NCI-H1092 treated with DMSO at 0.1 percent for 48 hours (cell line): ENCODE measurements around the gene HPRT1.

Experiments
- DNase-seq: peaks from one replicate; lab custom pipeline; 2025; lab: John Stamatoyannopoulos, UW

The HPRT1 gene

GRCh38 chrX:134543288-134543687 is 83.3 kb downstream of the HPRT1 start:
- DNase-seq = no peak

DNA sequence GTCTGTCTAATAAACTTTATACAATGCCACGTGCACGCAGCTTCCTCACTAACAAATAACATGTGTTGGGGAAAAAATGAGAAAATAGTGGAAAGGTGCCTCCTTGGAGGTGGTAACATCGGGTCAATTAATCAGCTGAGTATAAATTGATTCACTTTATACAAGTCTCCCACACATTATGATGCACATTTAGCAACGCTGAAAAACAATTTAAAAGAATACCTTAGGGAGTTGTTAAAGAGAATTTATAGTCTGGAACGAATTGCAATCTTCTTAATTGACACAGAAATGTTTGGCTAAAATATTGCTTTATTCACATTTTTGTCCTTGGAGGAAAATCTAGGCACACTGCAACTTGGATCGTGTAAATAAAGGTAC is 84.2 kb downstream of the HPRT1 start:
- DNase-seq = no peak

DNA sequence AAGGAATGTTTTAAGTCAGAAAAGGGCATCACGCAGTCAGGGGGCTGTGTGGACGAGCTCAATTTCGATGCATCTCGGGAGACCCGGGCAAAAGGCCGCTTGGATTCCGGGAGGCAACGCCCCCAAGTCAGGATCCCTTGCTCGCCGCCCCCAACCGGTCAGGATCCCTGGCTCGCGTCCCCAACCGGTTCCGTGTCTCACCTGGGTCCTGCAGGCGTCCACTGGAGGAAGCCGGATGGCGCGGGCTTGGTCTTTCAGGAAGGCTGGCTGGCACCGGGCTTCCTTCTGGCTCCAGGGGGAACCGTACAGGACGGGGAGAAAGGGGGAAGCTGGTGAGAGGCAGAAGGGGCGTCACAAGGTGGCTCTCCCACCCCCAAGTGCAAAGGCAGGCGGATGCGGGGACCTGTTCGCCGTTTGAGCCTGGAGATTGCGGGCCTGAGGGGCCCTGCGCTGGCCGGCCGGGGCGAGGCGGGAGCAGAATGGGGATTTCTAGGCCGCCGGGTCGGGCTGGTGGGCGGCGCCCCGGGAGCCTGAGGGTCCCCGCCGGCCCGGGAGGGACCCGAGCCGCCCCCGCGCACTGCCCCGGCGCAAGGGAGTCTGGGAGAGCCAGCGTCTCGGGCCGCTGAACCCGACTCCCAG is 84.7 kb downstream of the HPRT1 start:
- DNase-seq = peak; percentile 15

DNA sequence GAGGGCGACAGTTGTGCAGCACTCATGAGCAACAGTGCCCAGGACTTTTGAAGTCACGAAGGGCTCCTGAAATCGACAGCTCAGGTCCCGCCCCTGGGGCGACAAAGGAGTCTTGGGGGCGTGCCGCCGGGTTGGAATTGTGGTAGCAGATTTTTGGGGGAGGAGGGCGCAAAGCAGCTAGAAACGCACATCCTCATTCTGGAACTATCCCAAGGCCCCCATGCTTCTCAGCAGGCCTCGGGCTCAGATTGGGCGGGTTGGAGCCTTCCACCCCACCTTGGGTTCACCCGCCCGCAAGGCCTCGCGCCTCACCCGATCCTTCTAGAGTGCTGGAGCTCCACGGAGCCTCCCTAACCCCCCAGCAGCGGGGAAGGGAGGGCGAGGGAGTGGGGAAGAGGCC is 85.5 kb downstream of the HPRT1 start:
- no peak for DNase-seq

DNA sequence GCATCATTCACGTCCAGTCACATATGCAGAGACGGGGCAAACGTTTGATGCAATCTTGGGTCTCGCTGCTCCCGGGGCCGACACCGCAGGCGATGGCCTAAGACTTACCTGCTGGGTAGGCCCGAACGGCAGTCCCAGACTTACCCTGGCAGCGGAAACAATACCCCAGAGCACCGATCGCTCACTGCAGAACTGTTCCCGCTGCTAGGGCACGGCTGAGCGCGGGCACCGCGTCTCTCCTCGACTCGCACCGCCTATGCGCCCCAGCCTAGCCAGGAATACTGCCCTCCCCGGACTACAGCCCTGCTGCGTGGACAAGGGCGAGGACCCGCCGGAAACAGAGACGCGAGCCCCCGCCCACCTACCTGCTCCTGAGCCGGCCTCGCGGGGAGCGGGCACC is 86.2 kb downstream of the HPRT1 start:
- DNase-seq = no peak

GRCh38 chrX:134547047-134547679 is 87.2 kb downstream of the HPRT1 start:
- DNase-seq = no peak

DNA sequence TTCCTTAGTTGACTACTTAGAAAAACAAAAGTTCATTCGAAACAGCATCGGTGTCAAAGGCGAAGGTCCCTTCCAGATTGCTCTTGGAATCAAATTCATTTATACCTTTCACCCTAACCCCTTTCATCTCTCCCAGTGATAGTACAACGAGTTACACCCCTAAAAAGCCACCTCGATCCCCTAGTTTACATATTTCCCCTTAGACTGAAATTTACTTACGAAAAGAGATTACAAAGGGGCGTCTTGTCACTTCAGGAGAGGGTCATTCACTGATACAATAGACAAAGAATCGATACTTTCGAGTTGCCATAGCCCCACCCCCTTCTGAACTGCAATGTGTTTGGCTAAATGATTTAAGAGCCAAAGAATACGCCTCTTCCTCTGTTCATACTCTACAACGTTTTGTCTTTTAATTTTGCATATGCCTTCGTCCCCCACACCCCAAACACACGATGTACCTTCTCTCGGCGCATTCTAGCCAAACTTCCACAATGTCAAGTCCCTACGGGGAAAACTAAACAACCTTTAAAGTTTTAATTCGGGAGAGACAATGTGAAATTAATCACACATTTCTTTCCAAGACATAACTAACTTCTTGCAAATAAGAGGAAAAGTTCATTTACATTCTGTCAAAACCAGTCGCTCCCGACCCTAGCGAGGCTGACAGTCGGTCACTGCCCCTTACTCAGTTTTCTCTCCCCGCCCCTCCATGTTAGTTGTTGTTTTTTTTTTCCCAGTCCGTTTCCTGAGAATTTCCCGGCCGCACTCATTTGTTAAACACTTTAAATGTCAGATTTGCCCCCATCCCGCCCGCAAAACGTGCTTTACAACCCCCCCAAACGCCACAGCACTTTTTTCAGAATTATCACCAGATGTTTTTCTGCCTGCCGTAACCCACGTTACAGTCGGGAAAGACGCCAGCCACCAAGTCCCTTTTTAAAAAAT is 88.6 kb downstream of the HPRT1 start:
- peak; percentile 22 for DNase-seq
